Measurements from ENCODE around the gene LRCH3.
"Not testable (repeated sequence)": the region's sequence is repeated elsewhere in the genome, so short reads cannot be mapped to it uniquely, and the experiment has no call there.

The LRCH3 gene

DNA sequence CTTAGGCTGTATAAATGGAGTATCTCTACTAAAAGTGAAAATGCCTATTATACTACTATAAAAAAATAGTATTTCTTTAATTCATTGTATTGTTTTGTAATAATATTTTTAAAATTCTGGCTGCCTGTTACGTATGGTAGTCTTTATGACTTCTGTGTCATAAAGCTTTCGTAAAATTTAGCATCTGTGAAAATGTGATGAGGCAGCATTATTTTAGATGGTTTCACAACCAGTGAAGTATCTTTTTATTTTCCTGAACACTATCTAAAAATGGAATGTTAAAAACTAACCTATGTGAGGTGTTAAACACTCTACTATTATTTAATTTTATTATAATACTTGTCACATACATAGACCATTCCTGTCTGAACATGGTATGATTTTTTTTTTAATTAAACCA is 46.2 kb downstream of the LRCH3 start:
- DNase-seq: no peak

DNA sequence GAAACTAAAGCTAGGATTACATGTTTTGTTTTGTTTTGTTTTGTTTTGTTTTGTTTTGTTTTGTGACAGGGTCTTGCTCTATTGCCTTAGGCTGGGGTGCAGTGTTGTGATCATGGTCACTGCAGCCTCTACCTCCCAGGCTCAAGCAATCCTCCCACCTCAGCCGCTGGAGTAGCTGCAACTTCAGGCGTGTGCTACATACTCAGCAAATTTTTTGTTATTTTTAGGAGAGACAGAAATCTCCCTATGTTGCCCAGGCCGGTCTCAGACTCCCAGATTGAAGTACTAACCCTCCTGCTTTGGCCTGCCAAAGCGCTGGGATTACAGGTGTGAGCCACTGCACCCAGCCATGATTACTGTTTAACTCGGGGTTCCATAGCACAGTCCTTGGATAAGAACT is 50.7 kb downstream of the LRCH3 start:
- no peak for DNase-seq

DNA sequence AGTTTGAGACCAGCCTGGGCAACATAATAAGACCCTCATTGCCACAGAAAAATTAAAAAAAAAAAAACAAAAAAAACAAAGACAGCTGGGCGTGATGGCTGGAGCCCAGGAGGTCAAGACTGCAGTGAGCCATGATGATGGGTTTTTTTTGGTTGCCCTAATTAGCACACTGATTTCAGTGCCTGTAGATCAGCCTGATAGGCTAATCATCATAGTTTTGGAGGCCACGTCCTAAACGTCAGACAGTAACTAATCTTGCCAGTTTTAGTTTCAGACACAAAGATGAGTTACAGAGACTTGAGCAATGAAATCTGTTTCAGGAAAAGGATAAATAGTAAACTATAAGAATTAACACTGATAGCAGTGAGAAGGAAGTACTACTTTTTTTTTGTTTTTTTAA is 55.4 kb downstream of the LRCH3 start:
- DNase-seq: no peak

DNA sequence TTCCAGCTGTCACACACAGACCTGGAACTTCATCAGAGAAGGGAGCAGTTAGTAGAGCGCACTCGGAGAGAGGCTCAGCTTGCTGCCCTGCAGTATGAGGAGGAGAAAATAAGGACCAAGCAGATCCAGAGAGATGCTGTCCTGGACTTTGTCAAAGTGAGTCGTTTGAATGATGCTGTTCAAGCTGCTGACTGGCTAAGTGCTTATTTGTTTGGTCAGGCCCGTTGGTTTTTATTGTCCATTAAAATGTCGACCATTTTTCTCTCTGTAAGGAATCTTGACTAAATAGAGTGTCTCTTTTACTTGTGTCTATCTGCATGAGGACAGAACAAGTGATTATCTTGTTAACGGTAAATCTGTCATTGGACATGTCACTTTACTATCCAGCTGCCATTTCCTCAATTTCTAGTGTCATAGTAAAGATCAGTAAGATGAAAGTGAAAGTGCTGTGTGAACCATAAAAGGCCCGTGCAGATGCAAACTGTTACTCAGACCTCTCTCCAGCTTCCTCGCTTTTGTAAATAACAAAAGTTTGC is 56.9 kb downstream of the LRCH3 start:
- DNase-seq: no peak

DNA sequence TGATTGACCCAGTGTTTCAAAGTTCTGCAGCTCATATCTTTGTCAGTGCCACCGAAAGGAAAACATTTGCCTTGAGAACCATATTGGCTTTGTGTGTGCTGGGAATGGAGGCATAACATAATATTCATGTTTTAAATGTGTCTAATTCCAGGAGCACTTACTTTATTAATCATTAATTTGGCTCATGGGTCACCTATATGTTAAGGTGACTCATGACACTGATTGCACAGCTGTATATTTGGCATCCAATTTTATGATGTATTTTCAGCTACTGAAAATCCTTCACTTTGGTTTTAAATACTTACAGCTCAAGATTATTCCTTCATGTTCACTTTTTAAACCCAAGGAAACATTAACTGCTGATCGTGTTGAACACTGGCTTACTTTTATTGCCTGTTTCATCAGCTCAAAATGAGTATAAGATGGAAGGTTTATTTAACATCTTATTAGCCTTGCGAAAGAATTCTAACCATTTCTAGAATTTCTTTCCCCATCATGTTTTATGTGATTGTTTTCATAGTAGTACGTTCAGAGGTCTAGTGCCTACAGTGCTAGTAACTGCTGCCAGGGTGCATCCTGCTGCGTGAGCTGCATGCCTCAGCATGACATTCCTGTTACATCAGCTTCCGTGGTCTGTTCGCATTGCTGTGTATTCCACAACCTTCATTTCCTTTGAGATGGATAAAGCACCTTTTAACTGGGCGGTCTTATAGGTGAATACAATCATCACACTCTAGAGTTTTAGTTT is 63.7 kb downstream of the LRCH3 start:
- DNase-seq: no peak

DNA sequence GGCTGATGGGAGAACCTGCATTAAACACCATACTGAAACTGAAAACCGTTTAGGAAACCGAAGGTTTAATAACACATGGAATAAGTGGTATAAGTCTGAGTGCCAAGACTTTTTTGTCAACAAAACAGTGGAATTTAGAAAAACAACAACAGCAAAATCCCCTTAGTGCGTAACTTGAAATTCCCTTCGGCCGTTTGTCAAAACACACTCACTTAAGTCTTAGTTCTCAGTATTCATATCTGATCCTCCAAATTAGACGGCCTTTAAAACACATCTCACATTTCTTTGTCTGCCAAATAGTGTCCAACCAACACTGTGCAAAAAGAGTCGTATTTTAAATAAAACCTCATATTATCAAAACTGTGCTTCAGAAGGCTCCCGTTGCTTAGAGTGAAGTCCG is 64.5 kb downstream of the LRCH3 start:
- no peak for DNase-seq

DNA sequence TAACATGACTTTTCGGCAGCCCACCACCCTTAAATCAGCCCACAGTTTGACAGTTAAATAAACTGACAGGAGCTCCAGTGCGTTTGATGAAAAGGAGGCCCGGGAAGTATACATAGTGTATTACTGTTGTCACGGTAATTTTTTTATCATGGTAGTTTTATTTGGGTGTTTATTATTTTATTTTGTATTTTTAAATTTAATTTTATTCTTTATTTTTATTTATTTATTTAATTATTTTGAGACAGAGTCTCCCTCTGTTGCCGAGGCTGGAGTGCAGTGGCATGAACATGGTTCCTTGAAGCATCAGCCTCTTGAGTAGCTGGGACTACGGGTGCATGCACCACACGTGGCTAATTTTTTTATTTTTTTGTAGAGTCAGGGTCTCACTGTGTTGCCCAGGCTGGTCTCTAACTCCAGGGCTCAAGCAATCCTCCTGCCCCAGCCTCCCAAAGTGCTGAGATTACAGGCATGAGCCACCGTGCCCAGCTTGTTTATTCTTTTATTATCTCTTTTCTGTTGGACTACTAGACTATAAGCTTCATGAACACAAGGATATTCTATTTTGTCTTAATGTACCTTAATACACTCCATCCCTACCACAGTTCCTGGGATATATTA is 65.3 kb downstream of the LRCH3 start:
- DNase-seq: no peak

DNA sequence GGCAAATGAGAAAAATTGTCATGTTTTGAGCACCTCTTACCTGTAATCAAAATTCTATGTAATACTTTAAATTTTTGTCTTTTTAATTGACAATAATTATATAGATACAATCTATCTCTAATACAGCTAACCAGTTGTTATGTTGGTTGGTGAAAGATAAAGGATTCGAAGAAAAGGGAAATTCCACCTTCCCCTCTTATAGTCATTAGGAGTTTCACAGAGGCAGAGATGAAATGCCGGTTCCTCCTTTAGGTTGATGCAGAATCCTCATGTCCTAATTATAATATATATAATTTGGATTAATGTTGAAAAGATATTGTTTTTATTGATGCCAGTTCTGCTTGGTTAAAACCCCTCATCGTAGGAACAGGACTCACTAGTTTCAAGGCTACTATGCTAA is 67.1 kb downstream of the LRCH3 start:
- no peak for DNase-seq

DNA sequence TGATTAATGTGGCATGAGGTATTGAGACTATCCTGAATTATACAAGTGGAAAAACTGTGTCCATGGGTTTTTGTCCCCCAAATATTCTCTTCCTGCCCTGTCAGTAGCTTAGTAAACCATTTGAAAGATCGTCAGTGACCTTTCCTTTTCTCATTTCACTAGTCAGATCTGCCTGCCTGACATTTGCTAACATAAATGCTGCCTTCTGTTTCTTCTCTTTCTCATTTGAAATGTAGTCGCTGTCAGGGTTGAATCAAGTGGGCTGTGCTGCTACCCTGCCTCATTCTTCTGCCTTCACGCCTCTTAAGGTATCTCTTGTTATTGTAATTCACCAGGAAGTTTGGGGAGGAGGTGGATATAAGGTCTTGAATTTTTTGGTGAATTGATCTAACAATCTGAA is 67.5 kb downstream of the LRCH3 start:
- DNase-seq: no peak

DNA sequence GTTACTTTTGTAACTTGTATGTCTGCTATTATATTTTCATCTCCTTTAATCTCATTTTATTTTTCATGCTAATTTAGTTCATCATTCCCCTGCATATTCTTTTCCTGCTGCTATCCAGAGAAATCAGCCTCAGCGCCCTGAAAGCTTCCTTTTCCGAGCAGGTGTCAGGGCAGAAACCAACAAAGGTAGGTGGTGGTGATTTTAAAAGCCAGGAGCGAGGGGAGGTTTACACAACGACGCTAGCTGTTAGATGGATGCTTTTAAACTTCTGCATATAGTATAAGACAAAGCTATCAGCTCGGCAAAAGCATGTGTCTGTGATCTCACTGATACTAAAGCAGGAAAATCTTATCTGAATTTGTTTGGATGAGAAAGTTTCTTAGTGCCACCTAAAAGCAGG is 75.0 kb downstream of the LRCH3 start:
- DNase-seq: no peak

DNA sequence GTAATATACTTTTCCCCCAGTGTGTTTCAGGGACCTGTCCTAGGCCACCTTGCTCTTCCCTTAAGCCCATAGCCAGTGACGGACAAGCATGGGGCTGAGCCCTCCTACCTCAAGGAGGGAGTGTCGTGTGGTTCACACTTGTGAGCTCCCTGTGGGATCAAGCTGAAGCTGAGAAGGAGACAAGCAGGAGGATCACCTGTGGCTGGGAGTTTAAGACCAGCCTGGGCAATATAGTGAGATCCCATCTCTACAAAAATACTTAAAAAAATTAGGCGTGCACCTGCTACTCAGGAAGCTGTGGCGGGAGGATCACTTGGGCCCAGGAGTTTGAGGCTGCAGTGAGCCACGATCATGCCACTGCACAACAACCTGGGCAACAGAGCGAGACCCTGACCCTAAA is 82.3 kb downstream of the LRCH3 start:
- DNase-seq: no peak

DNA sequence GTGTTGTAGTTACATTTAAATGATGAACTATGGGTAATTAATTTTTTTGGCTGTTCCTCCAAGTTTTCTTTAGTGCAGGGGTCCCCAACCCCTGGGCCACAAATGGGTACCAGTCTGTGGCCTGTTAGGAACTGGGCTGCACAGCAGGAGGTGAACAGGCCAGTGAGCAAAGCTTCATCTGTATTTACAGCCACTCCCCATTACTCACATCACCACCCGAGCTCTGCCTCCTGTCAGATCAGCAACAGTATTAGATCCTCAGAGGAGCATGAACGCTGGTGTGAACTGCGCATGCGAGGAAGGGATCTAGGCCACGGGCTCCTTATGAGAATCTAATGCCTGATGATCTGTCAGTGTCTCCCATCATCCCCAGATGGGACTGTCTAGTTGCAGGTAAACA is 83.0 kb downstream of the LRCH3 start:
- DNase-seq: no peak

DNA sequence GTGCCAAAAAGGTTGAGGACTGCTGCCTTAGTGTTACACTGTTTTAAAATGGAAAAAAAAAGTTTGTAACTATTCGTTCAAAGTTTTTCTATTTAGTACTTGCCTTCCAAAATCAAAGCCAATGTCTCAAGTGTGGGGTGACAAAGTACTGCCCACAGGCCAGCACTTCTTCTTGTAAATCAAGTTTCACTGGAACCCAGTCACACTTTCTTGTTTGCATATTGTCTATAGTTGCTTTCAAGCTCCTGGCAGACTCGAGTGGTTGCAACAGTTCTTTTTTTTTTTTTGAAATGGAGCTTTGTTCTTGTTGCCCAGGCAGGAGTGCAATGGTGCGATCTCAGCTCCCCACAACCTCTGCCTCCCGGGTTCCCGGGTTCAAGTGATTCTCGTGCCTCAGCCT is 83.6 kb downstream of the LRCH3 start:
- DNase-seq: no peak

DNA sequence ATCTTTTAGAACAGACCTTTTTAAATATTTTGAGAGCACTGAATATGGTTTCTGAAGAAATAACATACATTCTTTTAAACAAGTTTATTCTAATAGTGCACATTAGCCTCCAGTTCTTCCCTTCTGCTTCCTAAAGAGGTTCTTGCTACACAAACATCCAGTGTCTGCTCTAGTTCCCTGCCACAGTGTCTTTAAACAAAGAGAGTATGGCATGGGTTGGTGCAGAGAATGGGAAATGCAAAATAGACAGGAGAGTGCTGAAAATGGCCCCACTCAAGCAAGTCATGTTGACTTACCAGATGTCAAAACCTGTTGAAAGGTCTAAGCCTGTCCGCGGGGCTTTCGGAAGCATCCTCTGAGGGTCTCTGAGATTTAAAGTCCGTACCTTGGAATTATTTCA is 86.8 kb downstream of the LRCH3 start:
- DNase-seq: no peak

DNA sequence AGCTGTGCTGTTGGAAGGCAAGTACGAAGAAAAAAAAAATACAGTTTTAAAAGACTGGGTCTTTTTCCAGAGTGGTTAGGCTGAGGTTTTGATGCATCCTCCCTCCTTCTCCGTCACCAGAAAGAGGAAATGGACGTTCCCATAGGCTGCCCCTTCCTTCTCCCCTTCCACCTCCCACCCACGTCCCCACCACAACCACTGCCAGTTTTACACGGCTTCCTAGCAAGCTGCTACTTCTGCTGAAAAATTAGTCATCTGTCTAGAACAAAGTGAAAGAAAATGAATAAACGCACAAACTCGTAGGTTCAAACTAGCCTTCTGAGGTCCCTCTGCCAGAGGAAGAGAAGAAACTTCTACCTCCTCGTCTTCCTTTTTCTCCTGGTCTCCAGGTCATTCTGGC is 87.4 kb downstream of the LRCH3 start:
- DNase-seq: no peak

DNA sequence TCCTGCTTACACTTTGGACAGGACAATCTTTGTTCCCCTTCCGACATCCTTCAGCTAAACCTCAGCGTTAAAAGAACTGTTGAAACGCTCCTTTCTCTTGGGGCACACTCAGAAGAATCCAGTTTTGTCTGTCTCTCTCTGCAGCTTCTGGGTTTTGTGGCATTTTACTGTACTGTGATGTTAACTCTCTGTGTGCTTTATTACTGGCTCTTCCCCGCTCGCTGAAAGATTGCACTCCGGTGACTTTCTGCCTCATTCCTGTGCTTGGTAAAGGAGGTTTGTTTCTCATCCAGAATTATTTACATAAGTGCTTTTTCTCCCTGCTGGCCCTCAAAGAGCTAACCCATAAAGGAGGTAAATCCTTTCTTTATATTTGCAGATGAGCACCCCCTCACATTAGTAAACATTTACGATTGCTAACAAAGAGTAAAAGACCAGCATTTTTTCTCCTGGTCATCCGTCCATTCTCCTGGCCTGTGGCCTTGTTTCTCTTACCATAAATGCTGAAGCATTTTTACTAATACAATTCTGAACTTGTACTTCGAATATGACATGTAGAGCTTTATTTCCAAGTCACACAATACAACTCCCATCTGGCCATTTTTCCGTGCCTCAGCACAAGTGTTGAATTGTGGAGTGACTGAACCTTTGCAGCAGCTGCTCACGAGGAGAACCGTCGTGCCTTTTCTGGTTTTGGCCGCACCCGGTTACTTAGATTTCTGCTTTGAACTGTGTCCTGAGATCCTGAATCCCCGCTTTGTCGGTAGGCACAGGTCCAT is 89.6 kb downstream of the LRCH3 start:
- DNase-seq: no peak

DNA sequence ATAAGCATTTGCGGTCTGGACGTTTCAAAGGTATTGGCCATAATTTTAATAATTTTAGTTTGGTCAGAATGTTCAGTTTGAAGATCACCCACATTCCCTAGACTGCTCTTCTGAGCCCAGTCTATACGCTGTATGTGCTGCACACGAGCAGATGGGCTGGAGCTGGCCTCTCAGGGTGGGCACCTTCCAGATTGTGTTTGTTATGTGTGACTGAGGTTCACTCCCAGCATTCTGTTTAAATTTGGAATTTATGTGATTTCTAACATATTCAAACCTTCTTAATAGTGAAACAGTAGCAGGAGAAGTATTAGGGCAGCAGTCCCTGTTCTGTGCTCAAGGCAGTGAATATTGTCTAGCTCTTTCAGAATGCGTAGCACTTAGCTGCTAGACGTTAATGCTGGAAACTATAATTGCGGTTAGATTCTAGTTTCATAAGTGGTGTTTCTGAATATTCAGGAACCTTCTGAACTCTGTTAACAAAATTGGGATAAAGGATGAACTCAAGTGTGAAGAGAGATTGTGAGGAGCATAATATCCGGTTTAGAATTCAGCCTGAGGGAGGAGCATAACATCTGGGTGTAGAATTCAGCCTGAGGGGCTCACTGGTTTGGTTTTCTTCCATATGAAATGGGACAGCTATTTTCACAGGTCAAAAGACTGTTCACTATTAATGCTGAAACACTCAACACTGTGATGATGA is 90.4 kb downstream of the LRCH3 start:
- DNase-seq: no peak

DNA sequence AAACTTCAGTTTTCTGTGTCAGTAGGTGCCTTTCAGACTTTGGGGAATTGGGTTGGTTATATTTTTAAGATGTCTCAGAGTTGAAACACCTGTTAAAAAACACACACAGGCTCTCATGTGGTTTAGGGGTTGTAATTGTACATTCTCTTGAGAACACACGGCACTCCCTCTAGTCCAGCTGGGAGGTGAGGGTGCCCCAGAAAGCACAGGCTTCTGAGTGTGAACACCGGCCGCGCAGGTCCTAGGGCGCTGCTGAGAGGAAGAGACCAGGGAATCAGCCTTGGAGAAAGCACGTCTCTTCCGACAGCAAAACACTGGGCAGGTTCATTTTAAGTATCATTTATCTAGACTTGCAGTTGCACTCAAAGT is 90.9 kb downstream of the LRCH3 start:
- DNase-seq: no peak

DNA sequence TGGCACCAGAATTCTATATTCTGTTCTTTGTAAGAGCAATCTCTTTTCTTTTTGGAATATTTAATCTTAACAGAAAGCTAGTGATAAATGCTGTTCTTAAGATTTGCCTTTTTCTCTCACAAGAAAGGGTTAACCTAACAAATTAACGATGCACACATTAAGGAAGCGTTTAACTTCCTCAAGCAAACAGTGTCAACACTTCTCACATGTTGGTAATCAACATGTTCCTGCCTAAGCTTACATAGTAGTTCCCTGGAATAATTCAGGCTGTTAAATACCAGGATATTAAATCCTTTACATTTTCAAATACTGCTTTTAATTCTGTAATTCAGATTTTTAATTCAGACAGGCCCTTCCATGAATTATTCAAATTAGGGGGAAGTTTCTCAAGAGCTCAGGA is 91.5 kb downstream of the LRCH3 start:
- no peak for DNase-seq

DNA sequence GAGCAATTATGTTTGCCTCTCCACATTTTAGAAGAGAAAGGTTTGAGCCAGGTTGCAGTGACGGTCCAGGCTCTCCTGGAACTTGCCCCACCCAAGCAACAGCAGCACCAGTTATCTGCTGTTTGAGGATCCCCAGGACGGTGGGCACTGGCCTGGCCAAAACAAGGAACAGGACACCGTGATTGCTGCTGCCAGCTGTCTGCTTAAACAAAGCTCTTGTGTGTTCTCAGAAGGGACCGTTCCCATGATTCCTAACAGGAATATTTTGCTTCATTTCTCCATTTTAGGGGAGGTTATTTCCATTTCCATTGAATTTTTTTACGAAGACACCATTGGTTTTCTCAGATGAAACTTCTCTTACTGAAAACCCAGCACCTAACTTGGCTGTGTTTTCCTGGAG is 92.5 kb downstream of the LRCH3 start:
- no peak for DNase-seq

DNA sequence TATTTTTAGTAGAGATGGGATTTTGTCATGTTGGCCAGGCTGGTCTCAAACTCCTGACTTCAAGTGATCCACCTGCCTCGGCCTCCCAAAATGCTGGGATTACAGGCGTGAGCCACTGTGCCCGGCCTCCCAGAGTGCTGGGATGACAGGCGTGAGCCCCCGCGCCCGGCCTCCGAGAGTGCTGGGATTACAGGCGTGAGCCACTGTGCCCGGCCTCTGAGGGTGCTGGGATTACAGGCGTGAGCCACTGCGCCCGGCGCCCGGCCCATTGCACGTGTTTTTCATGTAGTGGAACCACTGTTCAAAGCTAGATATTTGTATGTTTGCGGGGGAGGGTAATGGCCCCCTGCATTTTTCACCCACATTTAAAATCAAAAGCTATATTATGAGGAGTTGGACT is 93.3 kb downstream of the LRCH3 start:
- DNase-seq: not testable (repeated sequence)

DNA sequence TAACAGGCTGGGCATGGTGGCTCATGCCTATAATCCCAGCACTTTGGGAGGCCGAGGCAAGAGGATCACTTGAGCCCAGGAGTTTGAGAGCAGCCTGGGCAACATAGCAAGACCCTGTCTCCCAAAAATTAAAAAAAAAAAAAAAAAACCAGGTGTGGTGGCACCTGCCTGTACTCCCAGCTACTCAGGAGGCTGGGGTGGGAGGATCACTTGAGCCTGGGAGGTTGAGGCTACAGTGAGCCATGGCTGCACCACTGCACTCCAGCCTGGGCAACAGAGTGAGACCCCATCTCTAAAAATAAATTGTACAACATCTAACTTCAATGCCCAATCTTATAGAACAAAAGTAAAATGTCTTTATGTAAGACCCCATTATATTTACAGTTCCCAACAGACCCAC is 95.0 kb downstream of the LRCH3 start:
- DNase-seq: not testable (repeated sequence)

DNA sequence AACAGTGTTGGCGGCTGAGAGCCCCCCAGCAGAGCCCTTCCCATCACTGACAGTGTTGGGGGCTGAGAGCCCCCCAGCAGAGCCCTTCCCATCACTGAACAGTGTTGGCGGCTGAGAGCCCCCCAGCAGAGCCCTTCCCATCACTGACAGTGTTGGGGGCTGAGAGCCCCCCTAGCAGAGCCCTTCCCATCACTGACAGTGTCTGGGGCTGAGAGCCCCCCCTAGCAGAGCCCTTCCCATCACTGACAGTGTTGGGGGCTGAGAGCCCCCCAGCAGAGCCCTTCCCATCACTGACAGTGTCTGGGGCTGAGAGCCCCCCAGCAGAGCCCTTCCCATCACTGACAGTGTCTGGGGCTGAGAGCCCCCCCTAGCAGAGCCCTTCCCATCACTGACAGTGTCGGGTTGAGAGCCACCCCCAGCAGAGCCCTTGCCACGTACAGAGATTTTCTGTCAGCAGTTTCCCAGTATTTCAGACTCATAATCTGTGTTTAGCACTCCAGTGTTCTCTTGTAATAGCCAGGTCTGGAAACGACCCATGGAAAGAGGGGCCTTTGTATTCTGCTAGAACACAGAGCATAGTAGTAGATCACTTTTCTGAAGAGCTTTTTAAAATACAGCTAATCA is 96.5 kb downstream of the LRCH3 start:
- DNase-seq: not testable (repeated sequence)
